Measurements from ENCODE around the gene PPCDC.
"Not testable (repeated sequence)": the region's sequence is repeated elsewhere in the genome, so short reads cannot be mapped to it uniquely, and the experiment has no call there.

Gene PPCDC

GRCh38 chr15:75067123-75067830, 43.9 kb downstream of the PPCDC start:
- DNase-seq (ENCODE audit: low read depth) = peak; percentile 63

- no peak for DNase-seq (ENCODE audit: low read depth)
Measured at GRCh38 chr15:75068748-75069147, 45.4 kb downstream of the PPCDC start.

GRCh38 chr15:75069301-75069925, 46.0 kb downstream of the PPCDC start:
- no peak for DNase-seq (ENCODE audit: low read depth)

DNA sequence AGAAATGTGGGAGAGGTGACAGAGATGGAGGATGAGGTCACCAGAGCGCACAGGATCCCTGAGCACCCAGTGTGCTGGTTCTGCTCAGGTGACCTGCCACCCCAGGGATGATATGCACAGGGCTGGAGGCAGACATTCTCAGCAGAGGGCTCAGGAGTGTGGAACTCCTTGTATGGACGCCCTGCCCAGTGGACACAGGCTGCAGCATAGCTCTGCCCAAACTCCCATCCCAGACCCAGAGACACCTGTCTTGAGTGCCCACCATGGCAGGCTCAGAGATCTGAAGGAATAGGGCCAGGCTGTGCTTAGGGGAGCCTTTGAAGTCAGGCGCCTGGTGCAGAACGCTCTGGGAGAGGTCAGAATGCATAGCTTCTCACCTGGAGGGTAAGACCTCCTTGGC, 47.3 kb downstream of the PPCDC start:
- no peak for DNase-seq (ENCODE audit: low read depth)

DNA sequence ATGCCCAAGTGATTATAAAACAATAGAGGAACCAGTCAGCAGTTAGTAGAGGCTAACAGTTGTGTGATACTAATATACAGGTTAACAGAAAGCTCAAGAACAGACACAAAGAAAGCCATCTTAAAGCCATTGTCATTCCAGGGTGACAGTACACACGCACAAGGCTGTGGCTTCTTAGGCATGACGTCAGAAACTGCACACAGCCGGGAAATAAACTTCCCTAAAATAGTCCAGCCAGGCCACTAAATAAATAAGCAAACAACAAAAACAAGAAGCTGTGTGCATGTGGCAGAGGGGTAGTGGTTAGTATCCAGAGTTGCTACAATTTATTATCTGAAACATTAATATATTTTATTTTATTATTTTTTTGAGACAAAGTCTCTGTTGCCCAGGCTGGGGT, 49.8 kb downstream of the PPCDC start:
- DNase-seq (ENCODE audit: low read depth) = no peak

DNA sequence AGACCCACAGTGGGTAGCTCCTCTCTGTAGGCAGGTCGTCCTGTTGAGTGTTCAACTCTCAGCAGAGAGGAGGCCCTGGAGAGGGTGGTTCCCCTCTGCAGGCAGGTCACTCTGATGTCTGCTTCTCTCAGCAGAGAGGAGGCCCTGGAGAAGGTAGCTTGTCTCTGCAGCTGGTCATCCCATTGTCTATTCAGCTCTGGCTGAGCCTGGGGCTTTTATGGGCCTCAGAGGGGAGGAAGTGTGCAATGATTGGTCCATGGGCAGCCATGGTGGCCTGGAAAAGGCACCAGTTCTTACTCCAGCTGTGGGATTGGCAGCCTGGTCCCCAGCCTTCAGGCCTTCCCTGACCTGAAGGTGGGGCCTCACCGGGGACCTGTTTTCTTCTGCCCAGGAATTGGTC, 52.9 kb downstream of the PPCDC start:
- no peak for DNase-seq (ENCODE audit: low read depth)

- not testable (repeated sequence) for DNase-seq (ENCODE audit: low read depth)
Measured at GRCh38 chr15:75077551-75077961, 54.2 kb downstream of the PPCDC start.

DNA sequence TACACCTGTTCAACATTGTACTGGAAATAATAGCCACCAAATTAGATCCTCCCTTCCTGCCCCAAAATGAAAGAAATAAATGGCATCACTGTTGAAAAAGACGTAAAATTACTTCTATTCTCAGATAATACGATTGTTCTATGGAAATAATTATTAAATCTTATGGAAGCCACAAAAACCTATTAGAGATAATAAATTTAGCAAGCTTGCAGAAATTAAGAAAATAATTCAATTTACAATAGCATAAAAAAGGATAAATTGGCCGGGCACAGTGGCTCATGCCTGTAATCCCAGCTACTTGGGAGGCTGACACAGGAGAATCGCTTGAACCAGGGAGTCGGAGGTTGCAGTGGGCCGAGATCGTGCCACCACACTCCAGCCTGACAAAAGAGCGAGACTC, 57.8 kb downstream of the PPCDC start:
- DNase-seq (ENCODE audit: low read depth) = no peak

DNA sequence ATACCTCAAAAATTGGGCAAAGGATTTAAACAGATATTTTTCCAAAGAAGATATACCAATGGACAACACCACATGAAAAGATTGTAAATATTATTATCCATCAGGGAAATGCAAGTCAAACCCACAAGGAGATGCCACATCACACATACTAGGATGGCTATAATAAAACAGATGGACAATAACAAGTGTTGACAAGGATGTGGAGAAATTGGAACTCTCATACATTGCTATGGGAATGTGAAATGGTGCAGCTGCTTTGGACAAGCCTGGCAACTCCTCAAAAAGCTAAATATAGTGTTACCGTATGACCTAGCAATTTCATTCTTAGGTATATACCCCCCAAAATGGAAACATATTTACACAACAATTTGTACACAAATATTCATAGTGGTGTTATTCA, 59.3 kb downstream of the PPCDC start:
- no peak for DNase-seq (ENCODE audit: low read depth)

- DNase-seq (ENCODE audit: low read depth) = not testable (repeated sequence)
Measured at GRCh38 chr15:75085708-75086107, 62.3 kb downstream of the PPCDC start.

- DNase-seq (ENCODE audit: low read depth) = no peak
Measured at GRCh38 chr15:75089456-75090387, 66.3 kb downstream of the PPCDC start.

GRCh38 chr15:75090388-75090734, 67.0 kb downstream of the PPCDC start:
- DNase-seq (ENCODE audit: low read depth) = no peak

GRCh38 chr15:75091814-75092213, 68.4 kb downstream of the PPCDC start:
- DNase-seq (ENCODE audit: low read depth) = no peak

GRCh38 chr15:75094961-75095478, 71.6 kb downstream of the PPCDC start:
- not testable (repeated sequence) for DNase-seq (ENCODE audit: low read depth)

DNA sequence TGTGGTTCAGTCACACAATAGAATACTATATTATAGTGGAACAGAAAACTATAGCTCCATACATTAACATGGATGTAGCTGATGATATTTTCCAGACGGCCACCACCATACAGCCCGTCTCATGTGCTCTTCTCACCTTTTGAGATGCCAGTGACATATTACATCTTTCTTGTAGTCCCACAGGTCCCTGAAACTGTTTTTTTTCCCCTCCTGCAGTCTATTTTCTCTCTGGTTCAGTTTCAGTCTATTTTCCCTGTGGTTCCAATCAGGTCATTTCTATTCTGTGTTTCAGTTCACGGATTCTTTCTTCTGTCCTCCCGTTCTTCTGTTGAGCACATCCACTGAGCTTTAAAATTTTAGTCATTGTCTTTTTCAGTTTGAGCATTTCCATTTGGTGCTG, 72.2 kb downstream of the PPCDC start:
- no peak for DNase-seq (ENCODE audit: low read depth)

- DNase-seq (ENCODE audit: low read depth) = no peak
Measured at GRCh38 chr15:75097939-75098338, 74.5 kb downstream of the PPCDC start.

DNA sequence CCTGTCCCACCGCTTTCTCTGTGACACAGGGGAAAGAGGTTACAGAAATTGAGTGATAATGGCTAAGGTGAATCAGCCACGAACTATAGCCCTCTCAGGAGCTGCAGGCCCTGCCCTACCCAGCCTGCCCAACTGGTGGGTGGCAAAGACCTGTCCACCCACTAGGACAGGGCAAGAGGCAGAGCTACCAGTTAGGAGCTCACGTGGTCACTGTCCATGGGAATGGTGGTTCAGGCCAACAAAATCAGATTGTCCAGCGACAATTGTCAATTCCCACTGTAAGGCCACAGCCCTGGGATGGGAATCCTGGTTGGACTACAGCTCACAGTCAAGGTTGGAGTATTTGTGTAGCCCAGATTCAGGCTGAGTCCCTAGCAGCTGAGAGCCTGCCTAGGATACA, 75.0 kb downstream of the PPCDC start:
- DNase-seq (ENCODE audit: low read depth) = no peak

Data from stromal cell of bone marrow (primary cell).